Brain pericyte (primary cell): ENCODE results near the gene STOM.

ENCODE experiments used
- DNase-seq: peaks from one replicate; pipeline ENCODE4 v3.0.0-alpha.2; 2012; ENCODE audit warnings: low read depth, low spot score

Gene STOM

GRCh38 chr9:121371495-121372061 lies 1.5 kb upstream of the STOM start:
- no peak for DNase-seq

- no peak for DNase-seq
These were observed 1.3 kb downstream of the STOM start for GRCh38 chr9:121368745-121369144.

DNA sequence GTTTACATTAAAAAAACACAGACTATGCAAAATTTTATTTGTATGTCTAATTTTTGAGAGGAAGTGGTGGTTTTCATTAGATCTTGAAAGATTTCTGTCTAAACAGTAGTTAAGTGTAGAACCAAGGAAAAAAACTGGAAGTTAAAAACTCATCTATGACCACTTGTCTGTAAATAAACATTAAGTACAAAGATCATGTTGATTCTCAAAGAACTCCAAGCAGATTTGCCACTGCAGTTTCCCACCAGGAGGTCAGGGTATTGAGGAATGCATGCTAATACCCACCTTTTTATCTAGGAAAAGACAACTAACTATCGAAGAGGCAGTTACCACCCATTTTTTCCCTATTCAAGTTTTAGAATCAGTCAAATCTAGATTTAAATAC lies 1.9 kb downstream of the STOM start:
- DNase-seq: no peak

DNA sequence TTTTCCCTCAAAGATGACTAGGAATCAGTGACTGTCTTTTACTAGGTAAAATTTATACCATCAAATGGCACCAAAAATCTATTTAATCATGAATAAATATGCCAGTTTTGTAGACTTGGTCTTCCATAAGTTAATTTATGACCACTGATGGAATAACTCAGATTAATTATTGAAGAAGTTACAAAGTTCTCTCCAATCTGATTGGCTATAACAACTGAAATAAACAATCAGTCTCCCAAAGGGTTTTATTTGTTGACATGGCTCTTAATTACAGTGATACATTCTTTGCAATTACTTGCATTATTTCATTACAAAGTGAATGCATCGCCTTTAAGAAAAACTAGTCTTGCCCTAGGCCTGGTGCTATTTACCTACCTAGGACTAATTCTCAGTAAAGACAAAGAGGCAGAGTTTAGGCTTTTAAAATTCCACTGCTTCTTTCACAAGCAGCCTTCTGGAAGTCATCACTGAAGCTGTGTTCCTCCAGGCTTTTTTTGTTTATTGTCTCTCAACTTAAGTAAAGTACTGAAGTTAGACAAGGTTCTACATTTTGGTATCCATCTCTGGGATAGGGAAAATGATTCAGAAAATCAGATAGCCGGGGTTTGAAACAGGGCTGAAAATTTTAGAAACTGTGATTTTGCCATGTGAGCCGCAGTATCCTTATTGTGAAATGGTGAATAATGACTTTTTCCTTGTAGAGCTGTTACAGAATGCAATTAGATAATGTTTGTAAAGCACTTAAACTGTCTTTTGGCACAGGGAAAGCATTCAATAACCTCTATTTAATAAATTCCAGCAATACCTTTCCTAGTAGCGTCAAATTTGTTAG lies 2.5 kb downstream of the STOM start:
- no peak for DNase-seq

GRCh38 chr9:121366611-121367192 lies 3.3 kb downstream of the STOM start:
- DNase-seq: no peak

GRCh38 chr9:121365564-121365963 lies 4.5 kb downstream of the STOM start:
- no peak for DNase-seq

- no peak for DNase-seq
These were observed 5.2 kb downstream of the STOM start for GRCh38 chr9:121364886-121365285.

- DNase-seq: no peak
These were observed 6.0 kb downstream of the STOM start for GRCh38 chr9:121364077-121364476.

- no peak for DNase-seq
These were observed 6.5 kb downstream of the STOM start for GRCh38 chr9:121363622-121363961.

GRCh38 chr9:121362813-121363621 lies 7.0 kb downstream of the STOM start:
- DNase-seq: no peak

DNA sequence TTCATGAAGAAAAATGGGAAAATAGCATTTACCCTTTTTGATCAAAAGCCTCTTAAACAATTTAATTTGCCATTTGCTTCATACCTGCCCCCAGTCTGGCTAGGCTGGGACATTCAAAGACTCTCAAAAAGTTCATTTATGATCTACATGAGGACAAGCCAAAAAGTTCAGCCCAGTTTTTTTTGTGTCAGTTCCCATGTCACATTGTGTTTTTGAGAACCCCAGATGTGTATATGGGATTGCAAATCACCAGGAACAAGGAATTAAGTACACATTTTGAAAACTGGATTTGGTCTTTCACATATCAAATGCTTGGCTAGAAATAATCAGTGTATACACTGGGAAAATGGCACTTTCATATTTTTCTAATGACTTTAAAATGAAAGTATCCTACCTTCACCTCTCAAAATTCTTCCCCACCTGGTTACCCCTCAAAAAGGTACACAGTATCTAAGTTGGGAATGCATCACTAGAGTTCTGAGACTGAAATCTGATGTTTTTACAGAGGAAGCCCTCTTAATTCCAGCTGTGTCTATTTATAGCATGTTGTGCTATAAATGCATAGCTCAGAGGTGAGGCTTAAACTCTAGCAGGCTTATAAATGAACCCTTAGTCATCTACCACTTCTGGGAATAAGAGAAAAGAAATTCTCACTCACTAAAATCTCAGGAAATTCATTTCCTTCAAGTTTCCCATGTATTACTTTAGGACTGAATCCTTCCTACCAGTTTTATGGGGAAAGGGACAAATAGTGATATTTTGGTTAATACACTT lies 9.3 kb downstream of the STOM start:
- DNase-seq: no peak

DNA sequence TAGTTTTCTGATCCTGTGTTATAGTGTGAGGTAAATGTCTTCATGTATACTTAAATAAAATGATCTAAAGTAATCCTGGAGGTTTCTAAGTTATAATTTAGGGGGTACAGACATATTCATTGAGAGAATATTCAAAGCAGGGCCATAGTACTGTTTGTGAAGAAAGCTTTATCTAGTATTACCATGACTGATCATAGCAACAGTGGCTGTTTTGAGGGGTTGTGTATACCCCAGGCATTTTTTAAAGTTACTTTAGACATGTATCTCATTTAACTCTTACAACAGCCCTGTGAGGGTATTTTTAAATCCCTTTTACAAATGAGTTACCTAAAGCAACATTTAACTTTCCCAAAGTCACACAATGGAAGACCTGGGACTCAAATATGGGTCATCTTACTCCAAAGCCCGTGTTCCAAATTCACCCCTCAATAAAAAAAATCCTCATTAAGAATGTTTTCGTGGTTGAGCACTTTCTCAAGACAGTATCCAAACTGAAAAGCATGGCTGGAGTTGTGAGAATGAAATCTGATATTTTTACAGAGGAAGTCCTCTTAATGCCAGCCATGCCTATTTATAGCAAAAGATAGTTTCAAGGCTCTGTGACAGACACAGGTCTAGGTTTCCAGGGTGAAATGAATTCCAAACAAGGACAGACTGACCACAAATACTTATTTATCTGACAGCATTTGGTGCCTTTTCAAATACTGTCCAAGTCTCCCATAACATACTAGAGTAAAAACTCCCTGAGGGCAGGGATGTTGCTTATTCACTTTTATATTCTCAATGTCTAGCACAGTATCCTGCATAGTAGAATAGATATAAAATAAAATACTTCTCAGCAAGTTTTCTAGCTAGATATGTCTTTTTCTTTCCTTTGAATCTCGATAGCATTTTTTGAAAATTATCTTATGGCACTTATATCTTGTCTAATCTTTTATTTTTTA lies 10.4 kb downstream of the STOM start:
- no peak for DNase-seq

GRCh38 chr9:121358751-121359150 lies 11.3 kb downstream of the STOM start:
- DNase-seq: no peak

DNA sequence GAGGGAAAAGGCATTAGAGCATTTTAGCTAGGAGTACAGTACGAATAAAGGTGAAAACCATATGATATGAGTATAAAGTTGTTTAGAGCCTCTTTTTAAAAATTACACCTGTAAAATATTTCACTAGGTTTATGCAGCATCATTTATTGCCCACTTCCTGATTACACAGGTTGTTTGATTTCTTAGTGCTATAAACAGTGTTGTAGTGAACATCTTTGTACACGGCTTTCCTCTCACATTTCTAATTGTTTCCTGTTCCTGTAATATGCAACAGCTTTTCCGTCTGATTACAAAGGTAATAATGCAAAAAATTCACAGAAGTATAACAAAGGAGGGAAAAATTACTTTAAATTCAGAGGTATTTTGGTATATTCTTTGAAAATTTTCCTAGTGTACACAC lies 13.0 kb downstream of the STOM start:
- DNase-seq: no peak

- DNase-seq: no peak
These were observed 15.3 kb downstream of the STOM start for GRCh38 chr9:121354762-121355161.

DNA sequence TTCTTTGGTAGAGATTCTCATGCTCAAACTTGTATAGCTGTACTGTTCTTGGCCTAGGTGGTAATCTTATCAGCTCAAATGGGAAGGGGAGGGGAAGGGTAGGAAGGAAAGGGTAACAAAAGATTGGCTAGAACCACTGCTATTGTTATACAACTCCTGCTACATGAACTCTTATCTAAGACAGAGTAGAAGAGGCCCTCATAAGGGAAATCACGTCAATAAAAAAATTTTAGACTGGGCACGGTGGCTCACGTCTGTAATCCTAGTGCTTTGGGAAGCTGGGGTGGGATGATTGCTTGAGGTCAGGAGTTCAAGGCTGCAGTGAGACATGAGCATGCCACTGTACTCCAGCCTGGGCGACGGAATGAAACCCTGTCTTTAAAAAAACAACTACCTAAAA lies 15.9 kb downstream of the STOM start:
- DNase-seq: no peak

- no peak for DNase-seq
These were observed 16.6 kb downstream of the STOM start for GRCh38 chr9:121353241-121354061.

GRCh38 chr9:121350993-121351561 lies 19.0 kb downstream of the STOM start:
- DNase-seq: peak; percentile 76

DNA sequence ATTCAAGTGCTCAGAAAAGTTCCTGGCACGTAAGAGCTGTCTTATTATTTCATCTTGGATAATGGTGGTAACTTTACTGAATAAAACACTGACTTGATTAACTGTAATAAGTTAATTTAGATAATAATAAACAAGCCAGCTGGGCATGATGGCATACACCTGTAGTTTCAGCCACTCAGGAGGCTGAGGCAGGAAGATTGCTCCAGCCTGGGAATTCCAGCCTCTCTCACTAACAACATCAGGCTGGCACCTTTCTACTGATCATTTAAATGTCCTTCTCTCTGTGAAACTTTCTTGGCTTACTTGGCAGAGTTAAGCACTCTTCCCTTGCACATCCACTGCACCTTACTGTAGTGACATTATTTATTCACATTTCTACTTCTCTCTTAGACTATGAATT lies 20.0 kb downstream of the STOM start:
- DNase-seq: no peak
